SHP77 treated with DMSO at 0.1 percent for 48 hours (cell line): ENCODE results near the gene CELF5.

Experiments used
- DNase-seq: peaks from one replicate; lab custom pipeline; 2025; lab: John Stamatoyannopoulos, UW

Gene CELF5

DNA sequence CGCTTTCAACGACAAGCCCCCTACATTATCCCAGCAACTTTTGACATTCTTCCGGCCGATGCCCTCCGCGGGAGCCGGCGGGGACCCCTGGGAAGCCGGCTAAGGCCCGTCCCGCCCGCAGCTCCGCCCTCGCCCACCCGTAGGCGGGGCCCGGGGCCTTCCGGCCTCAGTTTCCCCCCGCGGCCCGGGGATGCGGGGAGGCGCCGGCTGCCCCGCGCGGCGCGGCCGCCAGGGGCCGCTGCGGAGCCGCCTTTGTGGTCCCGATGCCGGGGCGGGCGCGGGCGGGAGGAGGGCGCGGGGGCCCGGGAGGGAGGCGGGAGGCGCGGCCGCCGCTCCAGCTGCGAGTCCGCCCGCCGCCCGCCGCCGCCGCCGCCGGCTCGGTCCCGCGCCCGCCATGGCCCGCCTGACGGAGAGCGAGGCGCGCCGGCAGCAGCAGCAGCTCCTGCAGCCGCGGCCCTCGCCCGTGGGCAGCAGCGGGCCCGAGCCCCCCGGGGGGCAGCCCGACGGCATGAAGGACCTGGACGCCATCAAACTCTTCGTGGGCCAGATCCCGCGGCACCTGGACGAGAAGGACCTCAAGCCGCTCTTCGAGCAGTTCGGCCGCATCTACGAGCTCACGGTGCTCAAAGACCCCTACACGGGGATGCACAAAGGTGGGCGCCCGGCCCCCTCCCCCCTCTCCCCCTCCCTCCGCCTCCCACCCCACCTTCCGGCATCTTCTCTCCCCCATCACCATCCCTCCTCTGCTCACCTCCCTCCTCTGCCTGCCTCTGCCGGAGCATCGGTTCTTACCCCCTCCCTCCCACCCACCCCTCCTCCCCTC lies at the start of gene CELF5:
Gene CELF5 (plus strand): TSS at position 316 of the 823 bp plus-strand sequence. CDS start 79 bp downstream, at position 395.
- DNase-seq = no peak

- DNase-seq = no peak
These were observed 48.4 kb upstream of the CELF5 start for GRCh38 chr19:3175781-3176714.

- DNase-seq = no peak
These were observed 47.6 kb upstream of the CELF5 start for GRCh38 chr19:3176715-3177501.

DNA sequence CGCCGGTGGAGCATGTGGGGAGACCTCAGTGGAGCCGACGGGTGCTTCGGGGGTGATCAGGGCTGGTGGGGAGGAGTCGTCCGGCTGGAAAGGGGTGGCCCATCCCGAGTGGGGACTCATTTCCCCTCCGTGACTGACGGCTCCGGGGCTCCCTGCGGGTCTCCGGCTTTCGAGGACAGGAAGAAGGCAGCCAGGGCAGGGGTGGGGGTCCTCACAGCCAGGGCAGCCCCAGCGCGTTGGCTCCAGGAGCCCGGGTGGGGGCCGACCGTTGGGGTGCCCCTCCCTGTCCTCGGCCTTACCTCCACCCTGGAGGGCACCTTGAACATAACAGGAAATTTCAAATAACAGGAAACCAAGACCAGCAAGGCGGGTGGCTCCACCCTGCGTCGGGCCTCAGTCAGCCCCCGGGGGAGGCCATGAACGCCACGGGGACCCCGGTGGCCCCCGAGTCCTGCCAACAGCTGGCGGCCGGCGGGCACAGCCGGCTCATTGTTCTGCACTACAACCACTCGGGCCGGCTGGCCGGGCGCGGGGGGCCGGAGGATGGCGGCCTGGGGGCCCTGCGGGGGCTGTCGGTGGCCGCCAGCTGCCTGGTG lies 46.0 kb upstream of the CELF5 start, which contains the start of gene S1PR4:
Gene S1PR4 (plus strand): TSS at position 393 of the 596 bp plus-strand sequence. CDS start 24 bp downstream, at position 417.
- no peak for DNase-seq

- no peak for DNase-seq
These were observed 45.3 kb upstream of the CELF5 start for GRCh38 chr19:3178973-3179738.

DNA sequence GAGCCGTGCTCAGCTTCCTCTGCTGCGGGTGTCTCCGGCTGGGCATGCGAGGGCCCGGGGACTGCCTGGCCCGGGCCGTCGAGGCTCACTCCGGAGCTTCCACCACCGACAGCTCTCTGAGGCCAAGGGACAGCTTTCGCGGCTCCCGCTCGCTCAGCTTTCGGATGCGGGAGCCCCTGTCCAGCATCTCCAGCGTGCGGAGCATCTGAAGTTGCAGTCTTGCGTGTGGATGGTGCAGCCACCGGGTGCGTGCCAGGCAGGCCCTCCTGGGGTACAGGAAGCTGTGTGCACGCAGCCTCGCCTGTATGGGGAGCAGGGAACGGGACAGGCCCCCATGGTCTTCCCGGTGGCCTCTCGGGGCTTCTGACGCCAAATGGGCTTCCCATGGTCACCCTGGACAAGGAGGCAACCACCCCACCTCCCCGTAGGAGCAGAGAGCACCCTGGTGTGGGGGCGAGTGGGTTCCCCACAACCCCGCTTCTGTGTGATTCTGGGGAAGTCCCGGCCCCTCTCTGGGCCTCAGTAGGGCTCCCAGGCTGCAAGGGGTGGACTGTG lies 44.6 kb upstream of the CELF5 start:
- DNase-seq = no peak

DNA sequence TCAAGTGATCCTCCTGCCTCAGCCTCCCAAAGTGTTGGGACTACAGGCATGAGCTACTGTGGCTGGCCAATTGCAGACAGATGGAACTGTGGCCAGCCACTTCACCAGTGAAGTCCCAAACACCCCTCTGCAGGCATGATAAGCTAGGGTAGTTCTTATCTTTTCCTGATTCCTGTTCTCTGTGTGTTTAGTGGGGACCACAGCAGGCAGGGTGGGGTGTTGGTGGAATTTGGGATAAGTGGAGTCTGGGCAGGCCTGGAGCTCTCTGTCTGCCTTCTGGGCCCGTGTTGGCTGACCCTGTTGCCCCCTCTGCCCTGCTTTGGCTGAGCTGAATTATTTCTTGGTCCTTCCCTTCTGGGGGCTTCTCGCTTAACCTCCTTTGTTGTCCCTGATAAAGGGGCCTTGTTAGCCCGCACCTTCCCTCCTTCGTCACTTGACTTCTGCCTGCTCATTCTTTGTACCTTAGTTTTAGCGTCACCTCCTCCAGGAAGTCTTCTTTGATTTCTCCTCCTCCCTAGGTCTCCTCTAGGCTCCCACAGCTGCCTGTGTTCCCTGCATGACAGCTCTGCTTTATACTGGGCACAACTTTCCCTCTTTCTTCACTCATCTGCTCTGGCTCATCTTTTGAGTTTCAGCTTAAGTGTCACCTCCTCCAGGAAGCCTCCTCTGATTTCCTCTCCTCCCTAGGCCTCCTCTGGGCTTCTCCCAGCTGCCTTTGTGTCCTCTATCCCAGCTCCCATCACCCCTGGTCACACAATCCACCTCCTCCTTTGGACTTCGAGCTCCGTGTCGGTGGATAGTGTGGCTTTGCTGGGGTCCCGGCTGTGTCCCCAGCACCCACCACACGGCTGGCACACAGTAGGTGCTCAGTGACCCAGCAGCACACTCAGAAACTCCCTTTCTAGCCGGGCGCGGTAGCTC lies 40.5 kb upstream of the CELF5 start:
- no peak for DNase-seq

DNA sequence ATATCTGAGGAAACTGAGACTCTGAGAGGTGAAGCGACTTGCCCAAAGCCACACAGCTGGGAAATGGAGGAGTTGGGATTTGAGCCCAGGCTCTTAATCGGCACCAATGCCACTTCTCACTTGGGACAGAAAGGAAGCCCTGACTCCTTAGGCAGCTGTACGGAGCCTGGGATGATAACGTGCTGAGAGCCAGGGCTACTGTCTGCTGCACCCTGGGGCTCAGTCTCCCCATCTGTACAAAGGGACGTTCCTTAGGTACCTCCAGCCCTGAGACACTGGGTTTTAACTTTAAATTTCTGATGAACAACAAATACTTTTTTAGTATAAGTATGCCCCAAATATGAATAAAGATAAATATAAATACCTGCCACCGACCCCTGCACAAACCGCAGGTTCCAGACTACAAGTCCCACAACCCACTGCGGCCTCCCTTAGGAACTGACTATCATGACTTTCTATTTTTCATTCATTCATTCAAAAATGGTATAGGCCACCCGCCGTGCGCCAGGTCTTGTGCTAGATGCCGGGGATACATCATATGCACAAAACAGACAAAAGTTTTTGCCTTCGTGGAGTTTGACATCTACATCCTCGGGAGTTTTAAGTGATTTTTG lies 39.5 kb upstream of the CELF5 start:
- DNase-seq = no peak

DNA sequence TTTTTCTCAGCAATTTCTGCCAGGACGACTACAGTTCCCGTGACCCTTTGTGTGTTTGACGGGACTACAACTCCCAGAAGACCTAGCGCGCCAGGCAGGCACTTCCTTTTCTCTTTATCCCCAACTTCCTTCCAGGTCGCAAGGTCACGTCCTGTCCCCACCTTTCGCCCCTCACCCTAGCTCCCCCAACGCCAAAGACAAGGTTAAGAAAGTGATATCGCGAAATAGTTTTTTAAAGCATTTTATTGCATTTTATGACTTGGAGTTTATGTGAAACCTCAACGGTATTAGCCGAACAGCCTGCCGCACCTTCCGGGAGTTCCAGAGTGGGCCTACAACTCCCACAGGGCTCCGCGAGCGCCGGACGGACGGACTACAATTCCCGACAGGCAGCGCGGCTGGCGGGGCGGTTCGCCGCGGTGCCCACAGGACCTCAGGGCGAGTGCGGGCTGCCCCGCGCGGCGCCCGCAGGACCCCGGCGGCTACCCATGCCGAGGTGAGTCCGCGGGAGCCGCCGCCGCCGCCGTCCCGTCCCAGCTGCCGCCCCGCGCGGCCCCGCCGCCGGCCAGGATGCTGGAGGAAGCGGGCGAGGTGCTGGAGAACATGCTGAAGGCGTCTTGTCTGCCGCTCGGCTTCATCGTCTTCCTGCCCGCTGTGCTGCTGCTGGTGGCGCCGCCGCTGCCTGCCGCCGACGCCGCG lies 38.9 kb upstream of the CELF5 start, which contains the start of gene NCLN:
Gene NCLN (plus strand): TSS at position 470 of the 699 bp plus-strand sequence. CDS start 101 bp downstream, at position 571.
- DNase-seq = peak; percentile 95

DNA sequence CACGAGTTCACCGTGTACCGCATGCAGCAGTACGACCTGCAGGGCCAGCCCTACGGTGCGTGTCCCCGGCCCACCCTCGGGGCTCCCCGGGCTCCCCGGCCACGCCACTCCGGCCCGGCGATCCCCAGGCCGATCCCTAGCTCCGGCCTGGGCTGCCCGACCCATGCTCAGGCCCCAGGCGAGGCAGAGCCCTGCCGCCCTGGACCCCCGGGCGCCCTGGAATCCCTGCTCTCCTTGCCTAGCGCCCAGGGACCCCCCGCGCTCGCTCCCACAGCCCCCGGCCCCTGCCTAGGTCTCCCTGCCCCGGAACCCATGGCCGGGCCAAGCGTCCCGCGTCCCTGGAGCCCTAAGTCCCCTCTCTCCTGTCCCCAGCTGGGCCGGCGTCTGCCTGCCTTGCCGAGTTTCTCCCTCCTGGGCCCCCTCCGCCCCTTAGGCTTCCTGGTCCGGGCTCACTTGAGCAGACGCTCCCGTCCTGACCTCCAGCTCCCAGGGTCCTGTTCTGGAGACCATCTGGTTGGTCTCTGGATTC lies 38.2 kb upstream of the CELF5 start:
- DNase-seq = no peak

GRCh38 chr19:3186891-3187661 lies 37.4 kb upstream of the CELF5 start:
- no peak for DNase-seq

DNA sequence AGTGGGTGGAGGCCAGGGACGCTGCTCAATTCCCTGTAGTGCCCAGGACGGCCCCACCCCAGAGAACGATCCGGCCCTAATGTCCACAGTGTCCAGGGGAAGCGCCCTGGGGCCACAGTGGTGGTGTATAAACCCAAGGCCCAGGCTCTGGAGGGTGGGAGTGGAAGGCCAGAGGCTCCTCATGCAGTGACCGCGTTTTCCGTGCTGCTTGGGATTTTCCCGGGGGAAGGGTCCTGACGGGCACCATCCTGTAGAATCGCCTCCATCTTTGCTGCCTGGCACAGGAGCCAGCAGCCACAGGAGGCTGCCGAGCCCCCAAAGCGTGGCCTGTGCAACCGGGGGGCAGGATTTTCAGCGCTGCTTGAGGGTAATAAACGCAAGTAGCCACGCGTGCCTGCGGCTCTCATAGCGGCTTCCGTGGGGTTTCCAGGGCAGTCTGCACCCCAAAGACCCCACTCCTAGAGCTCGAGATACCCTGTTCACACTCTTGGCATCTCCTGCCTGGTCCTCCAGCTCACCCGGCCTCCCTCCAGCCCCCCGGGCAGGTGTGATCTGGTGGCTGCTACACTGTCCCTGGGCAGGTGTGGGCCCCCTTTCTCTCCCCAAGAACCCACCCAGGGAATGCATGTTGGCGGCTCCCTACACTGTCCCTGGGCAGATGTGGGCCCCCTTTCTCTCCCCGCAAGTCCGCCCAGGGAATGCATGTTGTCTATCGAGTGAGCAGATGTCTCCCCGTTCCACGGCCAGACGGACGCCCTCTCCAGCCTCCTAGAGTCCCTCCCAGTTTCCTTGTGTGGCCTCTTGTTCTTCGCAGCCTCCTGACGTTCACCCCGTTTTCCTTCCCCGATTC lies 36.6 kb upstream of the CELF5 start:
- no peak for DNase-seq

GRCh38 chr19:3188627-3189596 lies 35.5 kb upstream of the CELF5 start:
- DNase-seq = no peak

- DNase-seq = no peak
These were observed 34.6 kb upstream of the CELF5 start for GRCh38 chr19:3189702-3190469.
